Measurements from ENCODE around the gene IL19.
"Not testable (repeated sequence)": the region's sequence is repeated elsewhere in the genome, so short reads cannot be mapped to it uniquely, and the experiment has no call there.

IL19 gene

DNA sequence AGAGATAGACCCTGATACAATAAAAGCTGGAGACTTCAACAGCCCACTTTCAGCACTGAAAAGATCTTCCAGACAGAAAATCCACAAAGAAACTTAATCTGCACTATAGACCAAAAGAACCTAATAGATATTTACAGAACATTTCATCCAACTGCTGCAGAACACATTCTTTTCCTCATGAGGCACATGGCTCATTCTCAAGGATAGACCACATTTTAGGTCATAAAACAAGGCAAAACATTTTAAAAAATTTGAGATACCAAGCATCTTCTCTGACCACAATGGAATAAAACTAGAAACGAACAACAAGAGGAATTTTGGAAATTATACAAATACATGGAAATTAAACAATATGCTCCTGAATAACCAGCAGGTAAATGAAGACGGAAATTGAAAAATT lies 79.8 kb downstream of the IL19 start:
- DNase-seq (ENCODE audit: extremely low spot score, insufficient read length, low read depth) = no peak
- no peak for FAIRE-seq

DNA sequence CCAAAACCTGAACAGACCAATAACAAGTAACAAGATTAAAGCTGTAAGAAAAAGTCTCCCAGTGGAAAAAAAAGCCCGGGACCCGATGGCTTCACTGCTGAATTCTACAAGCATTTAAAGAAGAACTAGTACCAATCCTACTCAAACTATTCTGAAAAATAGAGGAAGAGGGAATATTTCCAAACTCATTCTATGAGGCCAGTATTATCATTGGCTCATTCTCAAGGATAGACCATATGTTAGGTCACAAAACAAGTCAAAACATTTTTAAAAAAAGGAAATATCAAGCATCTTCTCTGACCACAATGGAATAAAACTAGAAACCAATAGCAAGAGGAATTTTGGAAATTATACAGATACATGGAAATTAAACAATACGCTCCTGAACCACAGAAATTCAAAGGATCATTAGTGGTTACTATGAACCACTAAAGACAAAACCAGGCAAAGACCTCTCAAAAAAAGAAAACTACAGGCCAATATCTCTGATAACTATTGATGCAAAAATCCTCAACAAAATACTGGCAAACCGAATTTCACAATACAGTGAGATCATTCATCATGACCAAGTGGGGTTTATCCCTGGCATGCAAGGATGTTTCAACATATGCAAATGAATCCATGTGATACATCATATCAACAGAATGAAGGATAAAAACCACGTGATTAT lies 80.9 kb downstream of the IL19 start:
- no peak for FAIRE-seq
- DNase-seq (ENCODE audit: extremely low spot score, insufficient read length, low read depth) = no peak

DNA sequence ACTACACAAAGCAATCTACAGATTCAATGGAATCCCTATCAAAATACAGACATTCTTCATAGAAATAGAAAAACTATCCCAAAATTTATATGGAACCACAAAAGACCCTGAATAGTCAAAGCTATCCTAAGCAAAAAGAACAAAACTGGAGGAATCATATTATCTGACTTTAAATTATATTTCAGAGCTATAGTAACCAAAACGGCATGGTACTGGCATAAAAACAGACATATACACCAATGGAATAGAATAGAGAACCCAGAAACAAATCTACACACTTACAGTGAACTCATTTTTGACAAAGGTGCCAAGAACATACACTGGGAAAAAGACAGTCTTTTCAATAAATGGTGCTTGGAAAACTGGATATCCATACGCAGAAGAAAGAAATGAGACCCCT lies 82.1 kb downstream of the IL19 start:
- DNase-seq (ENCODE audit: extremely low spot score, insufficient read length, low read depth); FAIRE-seq: not testable (repeated sequence)

DNA sequence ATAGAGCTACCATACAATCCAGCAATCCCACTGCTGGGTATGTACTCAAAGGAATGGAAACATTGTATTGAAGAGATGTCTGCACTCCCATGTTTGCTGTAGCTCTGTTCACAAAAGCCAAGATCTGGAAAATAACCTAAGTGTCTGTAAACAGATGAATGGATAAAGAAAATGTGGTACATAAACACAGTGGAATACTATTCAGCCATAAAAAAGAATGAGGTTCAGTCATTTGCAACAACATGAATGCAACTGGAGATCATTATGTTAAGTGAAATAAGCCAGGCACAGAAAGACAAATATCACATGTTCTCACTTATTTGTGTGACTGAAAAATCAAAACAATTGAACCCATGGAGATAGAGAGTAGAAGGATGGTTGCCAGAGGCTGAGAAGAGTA lies 83.1 kb downstream of the IL19 start:
- DNase-seq (ENCODE audit: extremely low spot score, insufficient read length, low read depth); FAIRE-seq: not testable (repeated sequence)

DNA sequence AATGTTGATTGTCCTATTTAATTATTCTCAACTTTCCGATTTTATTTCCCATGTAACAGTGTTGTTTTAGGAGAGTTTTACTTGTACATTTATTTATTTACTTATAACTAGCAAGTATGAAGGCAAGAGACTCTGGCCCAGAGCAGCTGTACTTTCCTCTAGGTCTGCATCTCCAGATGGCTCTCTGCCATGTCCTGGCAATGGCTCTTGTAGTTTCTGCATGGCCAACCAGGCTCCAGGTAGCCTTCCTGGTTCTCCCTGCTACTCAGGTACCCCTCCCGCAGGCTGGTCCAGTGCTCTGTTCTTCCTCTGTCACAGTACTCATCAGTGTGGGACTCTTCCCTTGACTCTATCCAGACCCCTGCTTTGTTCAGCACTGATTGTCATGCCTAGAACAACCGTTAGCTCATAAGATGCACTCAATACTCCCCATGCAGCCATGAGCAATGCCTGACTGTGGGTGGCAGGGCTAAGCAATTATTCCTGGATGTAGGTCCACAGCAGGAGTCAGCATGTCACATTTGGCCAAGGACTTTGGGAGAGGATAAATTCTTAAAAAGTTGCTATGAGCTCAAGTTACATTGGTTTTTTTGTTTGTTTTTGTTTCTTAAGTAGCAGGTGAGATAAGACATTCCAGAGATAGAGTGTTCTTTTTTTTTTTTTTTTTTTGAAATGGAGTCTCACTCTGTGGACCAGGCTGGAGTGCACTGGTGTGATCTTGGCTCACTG lies 84.0 kb downstream of the IL19 start:
- no peak for FAIRE-seq
- DNase-seq (ENCODE audit: extremely low spot score, insufficient read length, low read depth) = no peak

DNA sequence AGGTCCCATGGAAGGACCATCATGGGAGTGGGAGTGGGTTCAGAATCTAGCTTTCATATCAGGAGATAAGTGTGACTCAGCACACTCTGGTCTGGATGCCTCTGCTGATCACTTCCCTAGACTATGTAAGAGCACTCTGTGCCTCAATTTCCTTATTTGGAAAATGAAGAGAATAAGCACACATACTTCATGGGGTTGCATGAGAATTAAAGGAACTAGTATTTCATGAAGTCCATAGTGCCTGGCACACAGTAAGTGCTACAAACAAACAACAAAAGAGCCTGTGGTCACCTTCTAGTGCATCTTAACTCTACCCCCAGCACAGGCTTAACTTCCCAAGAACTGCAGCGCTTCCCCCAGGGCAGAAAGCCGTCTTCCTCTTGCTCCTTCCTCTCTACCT lies 85.3 kb downstream of the IL19 start:
- no peak for DNase-seq (ENCODE audit: extremely low spot score, insufficient read length, low read depth)
- no peak for FAIRE-seq

DNA sequence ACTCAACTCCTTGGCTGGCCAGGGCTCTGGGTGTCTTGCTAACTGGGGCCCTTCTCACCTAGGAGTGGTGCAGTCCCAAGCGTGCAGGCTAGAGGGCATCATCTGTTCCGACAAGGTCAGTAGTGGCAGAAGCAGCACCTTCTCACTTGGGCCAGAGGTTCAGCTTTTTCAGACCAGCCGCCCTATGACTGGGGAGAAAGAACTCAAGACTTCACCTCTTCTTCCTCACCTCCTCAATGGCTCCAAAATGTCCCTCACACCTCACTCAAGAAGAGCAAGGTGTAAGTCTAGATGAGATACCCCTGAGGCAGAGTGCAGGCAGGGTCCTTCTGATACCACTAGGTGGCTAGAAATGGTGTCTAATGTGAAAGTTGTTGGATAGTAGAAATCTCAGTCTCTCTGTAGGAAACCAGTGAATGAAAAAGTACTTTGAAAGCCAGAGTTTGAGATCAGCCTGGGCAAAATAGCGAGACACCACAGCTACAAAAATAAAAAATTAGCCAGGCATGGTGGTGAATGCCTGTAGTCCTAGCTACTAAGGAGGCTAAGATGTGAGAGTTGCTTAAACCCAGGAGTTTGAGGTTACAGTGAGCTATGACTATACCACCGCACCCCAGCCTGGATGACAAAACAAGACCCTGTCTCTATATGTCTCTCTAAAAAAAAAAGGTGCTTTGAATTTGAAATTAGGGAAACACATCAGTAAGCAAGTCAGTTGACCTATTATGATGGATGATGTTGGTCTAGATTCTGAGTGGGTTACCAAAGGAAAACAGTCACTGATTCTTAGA lies 86.3 kb downstream of the IL19 start:
- no peak for FAIRE-seq
- DNase-seq (ENCODE audit: extremely low spot score, insufficient read length, low read depth) = no peak

DNA sequence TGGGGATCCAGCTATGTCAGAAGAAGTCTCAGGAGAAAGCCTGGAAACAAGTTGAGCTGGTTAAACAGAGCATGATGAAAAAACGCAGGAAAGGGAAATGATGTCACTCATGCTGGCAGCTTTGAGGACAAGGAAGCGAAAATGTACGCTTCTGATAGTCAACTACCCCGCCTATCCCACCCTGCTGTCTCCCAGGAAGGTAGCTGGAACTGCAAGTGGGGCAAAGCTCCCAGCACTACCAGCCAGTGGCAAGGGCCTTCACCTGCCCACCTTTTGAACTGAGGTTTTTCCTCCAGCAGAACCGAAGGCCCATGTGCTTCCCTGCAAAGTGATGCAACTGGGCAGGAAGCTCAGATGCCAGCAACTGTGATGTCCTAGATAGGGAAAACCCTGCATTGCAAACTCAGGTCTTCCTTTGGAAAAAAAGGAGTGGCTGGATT lies 88.5 kb downstream of the IL19 start:
- DNase-seq (ENCODE audit: extremely low spot score, insufficient read length, low read depth) (no peak), FAIRE-seq (no peak)

DNA sequence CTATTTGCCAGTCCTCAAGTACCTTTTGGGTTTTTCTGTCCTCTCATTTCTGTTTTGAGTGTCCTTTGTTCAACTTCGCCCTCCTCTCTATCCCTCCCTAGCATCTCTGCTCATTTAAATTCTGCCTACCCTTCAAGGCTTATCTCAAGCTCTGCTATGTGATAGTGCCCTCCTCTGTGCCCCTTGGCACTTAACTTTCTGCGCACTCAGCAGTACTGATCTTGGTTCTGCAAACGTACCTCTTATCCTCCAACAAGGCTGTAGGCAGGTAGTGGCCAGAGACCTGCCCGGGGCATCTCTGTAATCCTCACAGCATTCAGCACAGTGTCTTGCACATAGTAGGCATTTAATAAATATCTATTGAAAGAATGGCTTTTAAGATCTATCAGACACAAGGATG lies 89.6 kb downstream of the IL19 start:
- FAIRE-seq = no peak
- no peak for DNase-seq (ENCODE audit: extremely low spot score, insufficient read length, low read depth)

DNA sequence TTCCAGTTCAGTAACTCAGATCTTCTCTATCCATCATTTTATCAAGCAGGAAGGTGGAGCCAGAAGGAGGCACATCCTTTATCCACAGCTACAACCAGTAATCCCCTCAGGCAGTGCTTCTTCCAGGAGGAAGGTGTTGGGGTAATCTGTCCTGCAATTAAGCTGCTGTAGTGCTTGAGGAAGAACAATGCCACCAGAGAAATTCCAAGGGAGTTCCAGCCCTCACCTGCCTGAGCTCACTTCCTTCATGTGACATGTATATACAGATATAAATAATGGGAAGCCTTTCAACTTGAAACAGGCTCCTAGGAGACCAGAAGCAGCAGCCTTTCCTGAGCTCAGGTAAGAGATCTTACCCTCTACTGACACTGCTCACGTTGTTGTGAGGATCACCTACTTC lies 92.7 kb downstream of the IL19 start:
- DNase-seq (ENCODE audit: extremely low spot score, insufficient read length, low read depth) (no peak), FAIRE-seq (no peak)

DNA sequence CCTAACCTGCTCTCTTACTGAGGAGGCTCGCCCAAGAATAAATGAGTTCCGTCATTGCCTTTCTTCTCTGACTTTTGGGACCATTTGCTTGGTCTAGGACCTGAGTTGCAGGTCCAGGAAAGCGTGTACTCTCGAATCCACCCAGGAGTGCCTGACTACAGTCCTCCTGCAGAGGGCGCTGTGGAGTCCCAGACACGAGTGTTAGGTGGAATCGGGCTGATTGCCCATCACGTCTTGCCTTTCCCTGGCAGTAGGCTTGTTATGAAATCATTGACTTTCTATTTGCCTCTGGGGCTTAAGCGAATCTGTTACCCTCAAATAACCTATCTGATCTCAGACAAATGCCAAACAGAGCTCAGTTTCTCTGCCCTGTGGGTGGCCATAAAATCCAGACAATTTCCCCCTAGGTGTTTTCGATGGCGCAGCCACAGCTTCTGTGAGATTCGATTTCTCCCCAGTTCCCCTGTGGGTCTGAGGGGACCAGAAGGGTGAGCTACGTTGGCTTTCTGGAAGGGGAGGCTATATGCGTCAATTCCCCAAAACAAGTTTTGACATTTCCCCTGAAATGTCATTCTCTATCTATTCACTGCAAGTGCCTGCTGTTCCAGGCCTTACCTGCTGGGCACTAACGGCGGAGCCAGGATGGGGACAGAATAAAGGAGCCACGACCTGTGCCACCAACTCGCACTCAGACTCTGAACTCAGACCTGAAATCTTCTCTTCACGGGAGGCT lies 94.5 kb downstream of the IL19 start, which contains the start of gene IL20:
Gene IL20, plus strand, starts transcription at position 685 of the 733 bp plus-strand sequence. CDS start 230 bp downstream, outside the sequence.
- FAIRE-seq = peak; percentile 78
- DNase-seq (ENCODE audit: extremely low spot score, insufficient read length, low read depth) = peak; percentile 28

DNA sequence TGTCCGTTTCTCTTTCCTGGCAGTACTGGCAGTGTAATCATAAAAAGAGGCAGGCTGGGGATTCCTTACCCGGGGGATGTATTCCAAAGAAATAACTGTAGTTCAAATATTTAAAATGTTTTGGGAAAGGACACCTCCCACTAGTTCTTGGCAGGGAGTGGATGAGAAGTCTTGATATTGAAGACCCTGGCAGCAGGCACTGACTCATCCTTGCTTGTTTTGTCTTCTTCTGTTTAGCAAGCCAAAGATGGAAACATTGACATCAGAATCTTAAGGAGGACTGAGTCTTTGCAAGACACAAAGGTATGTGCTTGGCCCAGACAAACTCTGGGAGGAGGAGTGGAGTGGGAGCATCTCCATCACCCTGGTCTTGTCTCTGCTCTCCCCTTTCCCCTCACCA lies 95.5 kb downstream of the IL19 start:
- DNase-seq (ENCODE audit: extremely low spot score, insufficient read length, low read depth) (no peak), FAIRE-seq (no peak)

DNA sequence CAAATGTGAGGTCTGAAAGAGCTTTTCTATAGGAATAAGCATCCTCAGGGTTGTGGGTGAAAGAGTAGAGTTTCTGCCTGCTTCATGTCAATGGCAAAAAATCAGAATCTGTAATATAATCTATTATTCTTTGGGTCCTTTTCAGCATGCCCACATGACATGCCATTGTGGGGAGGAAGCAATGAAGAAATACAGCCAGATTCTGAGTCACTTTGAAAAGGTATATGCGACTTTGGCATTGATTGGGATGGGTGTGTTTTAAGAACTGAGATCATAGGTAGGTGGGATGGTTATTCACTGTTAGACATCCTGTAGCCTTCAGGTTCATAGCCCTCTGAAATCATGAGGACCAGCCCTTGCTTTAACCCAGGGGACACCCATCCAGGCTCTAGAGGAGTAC lies 96.7 kb downstream of the IL19 start:
- DNase-seq (ENCODE audit: extremely low spot score, insufficient read length, low read depth) = no peak
- FAIRE-seq = no peak

DNA sequence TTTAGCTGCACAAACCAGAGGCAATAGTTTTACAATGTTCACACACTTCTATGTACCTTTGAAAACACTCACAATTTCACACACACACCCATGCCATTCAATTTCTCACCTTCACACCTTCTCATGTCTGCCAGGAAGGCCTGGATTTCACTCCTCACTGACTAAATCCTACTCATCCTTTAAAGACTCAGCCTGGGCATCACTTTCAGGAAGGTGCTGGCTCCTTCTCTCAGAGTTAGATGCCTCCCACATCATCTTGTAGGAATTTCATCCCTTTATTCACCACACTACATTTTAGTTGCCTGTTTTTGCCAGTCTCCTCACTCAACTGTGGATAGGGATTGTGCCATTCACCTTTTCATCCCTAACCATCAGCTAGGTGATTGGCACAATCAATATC lies 97.1 kb downstream of the IL19 start:
- FAIRE-seq (no peak), DNase-seq (ENCODE audit: extremely low spot score, insufficient read length, low read depth) (no peak)

DNA sequence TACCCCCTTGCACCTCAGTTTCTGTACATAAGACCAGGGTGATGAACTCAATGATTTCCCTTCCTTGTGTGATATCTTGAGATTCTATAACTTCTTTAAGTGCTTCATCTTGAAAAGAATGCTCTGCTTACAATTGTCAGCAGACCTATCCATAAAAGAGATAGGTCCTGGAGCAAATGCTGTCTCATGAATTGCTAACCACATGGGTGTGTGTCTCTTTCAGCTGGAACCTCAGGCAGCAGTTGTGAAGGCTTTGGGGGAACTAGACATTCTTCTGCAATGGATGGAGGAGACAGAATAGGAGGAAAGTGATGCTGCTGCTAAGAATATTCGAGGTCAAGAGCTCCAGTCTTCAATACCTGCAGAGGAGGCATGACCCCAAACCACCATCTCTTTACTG lies 97.7 kb downstream of the IL19 start:
- DNase-seq (ENCODE audit: extremely low spot score, insufficient read length, low read depth) (no peak), FAIRE-seq (no peak)

DNA sequence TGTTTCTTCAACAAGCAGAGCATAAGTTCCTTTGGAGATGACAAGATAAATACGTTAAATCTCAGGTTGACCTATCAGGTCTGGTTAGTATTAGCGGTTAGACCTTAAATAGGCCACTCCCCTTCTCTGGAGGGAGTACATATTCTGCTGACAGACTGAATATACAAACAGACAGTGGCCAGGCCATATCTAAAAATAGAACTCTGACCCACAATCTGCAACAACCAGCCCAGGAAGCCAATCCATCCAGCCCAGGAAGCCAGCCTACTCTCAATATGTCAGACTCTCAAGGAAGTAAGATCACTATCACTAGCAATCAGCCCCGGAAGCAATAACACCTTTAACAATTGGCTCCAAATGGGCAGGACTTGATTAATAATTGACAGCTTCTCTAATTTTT lies 101.6 kb downstream of the IL19 start:
- FAIRE-seq = no peak
- no peak for DNase-seq (ENCODE audit: extremely low spot score, insufficient read length, low read depth)

DNA sequence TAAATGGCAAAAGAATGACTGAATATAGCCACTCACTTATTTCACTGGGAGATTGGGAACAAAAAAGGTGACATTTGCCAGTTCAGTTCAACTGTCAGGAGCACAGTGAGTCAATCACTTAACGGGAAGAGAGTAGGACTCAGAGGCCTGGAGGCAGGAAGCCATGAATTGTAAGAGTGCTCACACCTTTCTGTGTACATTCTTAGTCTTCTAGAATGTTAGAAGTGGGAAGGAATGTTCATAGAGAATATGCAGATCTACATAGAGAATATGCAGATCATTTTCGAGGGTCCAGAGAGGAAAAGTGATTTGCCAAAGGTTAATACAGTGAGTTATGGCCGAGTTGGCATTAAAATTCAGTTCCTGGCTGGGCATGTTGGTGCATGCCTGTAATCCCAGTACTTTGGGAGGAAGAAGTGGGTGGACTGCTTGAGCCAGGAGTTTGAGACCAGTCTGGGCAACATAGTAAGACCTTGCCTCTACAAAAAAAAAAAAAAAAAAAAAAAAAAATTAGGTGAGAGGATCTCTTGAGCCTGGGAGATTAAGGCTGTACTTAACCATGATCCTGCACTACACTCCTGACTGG lies 103.1 kb downstream of the IL19 start:
- no peak for DNase-seq (ENCODE audit: extremely low spot score, insufficient read length, low read depth)
- no peak for FAIRE-seq

DNA sequence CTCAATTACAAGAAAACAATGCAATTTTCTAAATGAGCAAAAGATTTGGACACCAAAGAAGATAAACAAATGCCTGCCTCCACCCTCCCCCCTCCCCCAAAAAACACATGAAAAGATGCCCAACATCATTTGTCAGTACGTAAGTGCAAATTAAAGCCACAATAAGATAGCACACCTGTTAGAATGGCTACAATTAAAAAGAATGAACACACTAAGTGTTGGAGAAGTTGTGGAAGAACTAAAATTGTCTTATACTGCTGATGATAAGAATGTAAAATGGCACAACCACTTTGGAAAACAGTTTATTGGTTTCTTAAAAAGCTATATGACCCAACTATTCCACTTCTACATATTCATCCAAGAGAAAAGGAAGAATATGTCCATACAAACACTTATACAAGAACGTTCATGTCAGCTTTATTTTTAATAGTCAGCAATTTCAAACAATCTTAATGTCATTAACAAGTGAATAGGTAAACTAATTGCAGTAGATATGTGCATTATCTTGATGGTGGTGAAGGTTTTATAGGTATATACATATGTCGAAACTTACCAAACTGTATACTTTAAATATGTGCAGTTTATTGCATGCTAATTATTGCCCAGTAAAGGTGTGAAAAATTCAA lies 105.3 kb downstream of the IL19 start:
- DNase-seq (ENCODE audit: extremely low spot score, insufficient read length, low read depth) (no peak), FAIRE-seq (no peak)

DNA sequence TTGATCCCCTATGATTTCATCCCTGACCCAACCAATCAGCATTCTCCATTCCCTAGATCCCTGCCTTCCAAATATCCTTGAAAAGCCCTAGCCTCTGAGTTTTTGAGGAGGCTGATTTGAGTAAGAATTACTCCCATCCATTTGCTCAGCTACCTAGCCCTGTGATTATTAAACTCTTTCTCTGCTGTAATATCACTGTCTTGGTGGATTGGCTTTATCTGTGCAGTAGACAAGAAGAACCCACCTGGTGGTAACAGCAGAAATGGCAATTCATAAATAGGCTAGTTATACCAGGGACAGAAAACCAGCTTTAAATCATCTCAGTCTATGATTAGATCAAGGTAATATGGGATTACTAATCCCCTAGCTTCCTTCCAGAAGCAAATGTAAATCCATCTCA lies 107.9 kb downstream of the IL19 start:
- DNase-seq (ENCODE audit: extremely low spot score, insufficient read length, low read depth) = no peak
- FAIRE-seq = no peak
